Stimulated activated CD8-positive, alpha-beta memory T cell treated with anti-CD3 and anti-CD28 coated beads, Interleukin-7, amount 100 ng/mL, for 4 hours (primary cell): ENCODE results near the gene UIMC1.
"Not testable (repeated sequence)": the region's sequence is repeated elsewhere in the genome, so short reads cannot be mapped to it uniquely, and the experiment has no call there.

Source experiments
- DNase-seq, 2 donors: peaks; one replicate each; pipeline ENCODE4 v3.0.0-alpha.2; 2020; ENCODE audit warnings: low read depth in 2 of 2

Gene UIMC1

GRCh38 chr5:177005619-177006264, 837 bp downstream of the UIMC1 start:
- peak; percentile 51 to 52 for DNase-seq

GRCh38 chr5:177004961-177005360, 1.6 kb downstream of the UIMC1 start:
- DNase-seq: no peak

GRCh38 chr5:177003649-177004048, 2.9 kb downstream of the UIMC1 start:
- DNase-seq: no peak

GRCh38 chr5:176999526-176999925, 7.1 kb downstream of the UIMC1 start:
- not testable (repeated sequence) for DNase-seq

GRCh38 chr5:176998828-176999227, 7.8 kb downstream of the UIMC1 start:
- no peak for DNase-seq

GRCh38 chr5:176996780-176997179, 9.8 kb downstream of the UIMC1 start:
- DNase-seq: no peak

- no peak for DNase-seq
Measured at GRCh38 chr5:176995896-176996767, 10.4 kb downstream of the UIMC1 start.

- no peak for DNase-seq
Measured at GRCh38 chr5:176995122-176995490, 11.5 kb downstream of the UIMC1 start.

GRCh38 chr5:176994460-176995121, 12.0 kb downstream of the UIMC1 start:
- DNase-seq: no peak

GRCh38 chr5:176993081-176993480, 13.5 kb downstream of the UIMC1 start:
- DNase-seq: not testable (repeated sequence)

- no peak for DNase-seq
Measured at GRCh38 chr5:176987583-176987982, 19.0 kb downstream of the UIMC1 start.

- DNase-seq: no peak
Measured at GRCh38 chr5:176986280-176986679, 20.3 kb downstream of the UIMC1 start.

GRCh38 chr5:176985516-176985915, 21.1 kb downstream of the UIMC1 start:
- DNase-seq: no peak

- not testable (repeated sequence) for DNase-seq
Measured at GRCh38 chr5:176984176-176984575, 22.4 kb downstream of the UIMC1 start.

GRCh38 chr5:176983593-176983992, 23.0 kb downstream of the UIMC1 start:
- not testable (repeated sequence) for DNase-seq

GRCh38 chr5:176983112-176983511, 23.5 kb downstream of the UIMC1 start:
- not testable (repeated sequence) for DNase-seq

- no peak for DNase-seq
Measured at GRCh38 chr5:176980818-176981217, 25.8 kb downstream of the UIMC1 start.

- DNase-seq: no peak
Measured at GRCh38 chr5:176979669-176980068, 26.9 kb downstream of the UIMC1 start.

GRCh38 chr5:176965633-176966032, 40.9 kb downstream of the UIMC1 start:
- DNase-seq: no peak

- DNase-seq: no peak
Measured at GRCh38 chr5:176959051-176959450, 47.5 kb downstream of the UIMC1 start.

- no peak for DNase-seq
Measured at GRCh38 chr5:176956756-176957155, 49.8 kb downstream of the UIMC1 start.

- DNase-seq: no peak
Measured at GRCh38 chr5:176955895-176956294, 50.7 kb downstream of the UIMC1 start.

GRCh38 chr5:176954050-176954449, 52.5 kb downstream of the UIMC1 start:
- no peak for DNase-seq
